ENCODE results near the gene C7orf25.

DNA sequence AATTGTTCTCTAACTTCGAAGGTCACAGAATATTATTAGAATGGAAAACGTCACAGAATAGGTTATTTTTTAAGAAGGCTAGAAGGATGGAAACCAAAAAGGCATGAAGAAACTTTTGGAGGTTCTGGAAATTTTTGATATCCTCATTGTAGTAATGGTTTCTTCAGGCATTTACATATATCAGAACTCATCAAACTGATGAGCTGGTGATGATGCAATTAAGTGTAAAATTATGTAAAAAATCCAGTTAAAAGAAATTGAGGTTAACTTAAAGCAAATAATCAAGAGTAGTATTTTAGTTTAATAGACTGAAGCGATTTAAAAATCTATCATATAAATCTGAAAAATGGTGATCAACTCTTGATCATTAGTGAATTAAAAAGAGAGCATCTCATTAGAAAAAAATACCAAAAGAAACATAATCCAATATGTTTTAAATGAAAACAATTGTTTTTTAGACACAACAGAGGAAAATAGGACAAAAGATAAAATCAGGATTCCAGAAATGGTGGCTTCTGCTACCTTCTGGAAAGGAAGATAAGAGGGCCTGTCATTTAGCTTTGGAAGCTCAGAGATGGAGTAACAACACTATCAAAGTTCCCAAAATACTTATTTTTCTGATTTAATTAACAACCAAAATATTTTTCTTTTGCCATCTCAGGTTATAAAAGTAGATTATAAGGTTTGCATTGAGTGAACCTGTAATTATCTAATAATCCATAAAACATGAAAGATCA lies 10.3 kb upstream of the C7orf25 start:
- TF ChIP-seq, protein P1, sequence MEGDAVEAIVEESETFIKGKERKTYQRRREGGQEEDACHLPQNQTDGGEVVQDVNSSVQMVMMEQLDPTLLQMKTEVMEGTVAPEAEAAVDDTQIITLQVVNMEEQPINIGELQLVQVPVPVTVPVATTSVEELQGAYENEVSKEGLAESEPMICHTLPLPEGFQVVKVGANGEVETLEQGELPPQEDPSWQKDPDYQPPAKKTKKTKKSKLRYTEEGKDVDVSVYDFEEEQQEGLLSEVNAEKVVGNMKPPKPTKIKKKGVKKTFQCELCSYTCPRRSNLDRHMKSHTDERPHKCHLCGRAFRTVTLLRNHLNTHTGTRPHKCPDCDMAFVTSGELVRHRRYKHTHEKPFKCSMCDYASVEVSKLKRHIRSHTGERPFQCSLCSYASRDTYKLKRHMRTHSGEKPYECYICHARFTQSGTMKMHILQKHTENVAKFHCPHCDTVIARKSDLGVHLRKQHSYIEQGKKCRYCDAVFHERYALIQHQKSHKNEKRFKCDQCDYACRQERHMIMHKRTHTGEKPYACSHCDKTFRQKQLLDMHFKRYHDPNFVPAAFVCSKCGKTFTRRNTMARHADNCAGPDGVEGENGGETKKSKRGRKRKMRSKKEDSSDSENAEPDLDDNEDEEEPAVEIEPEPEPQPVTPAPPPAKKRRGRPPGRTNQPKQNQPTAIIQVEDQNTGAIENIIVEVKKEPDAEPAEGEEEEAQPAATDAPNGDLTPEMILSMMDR (IDR thresholded peaks at IDR 0.05), result no peak
- TF ChIP-seq POLR2A (IDR thresholded peaks at IDR 0.05), result no peak

Data from breast epithelium (tissue), 3 donors.